H9 (cell line): ENCODE data around the gene EEF1A2. TPM values are rescaled to one million over a fixed set of nuclear protein-coding genes. Genes with fewer than 3 reads are reported as not detected.

ENCODE experiments used
- DNase-seq: peaks from one replicate; pipeline ENCODE4 v3.0.0-alpha.2; 2017
- H2AFZ ChIP-seq: one replicate; pipeline ENCODE4 v1.6.1; 2013; ENCODE audit warnings: mild to moderate bottlenecking, low read length, control low read depth, moderate library complexity
- H2AK5ac ChIP-seq: 2 replicates; pipeline ENCODE4 v1.6.1; 2013; ENCODE audit warnings: low read length, control low read depth, mixed read lengths; ENCODE audit not compliant: insufficient read length
- H2BK120ac ChIP-seq: one replicate; pipeline ENCODE4 v1.6.1; 2013; ENCODE audit warnings: low read depth, mild to moderate bottlenecking, low read length, control low read depth, inconsistent platforms; ENCODE audit not compliant: poor library complexity, severe bottlenecking
- H2BK12ac ChIP-seq: 2 replicates; pipeline ENCODE4 v1.6.1; 2013; ENCODE audit warnings: low read length, control low read depth, mixed read lengths, low read depth; ENCODE audit not compliant: insufficient read length
- H2BK15ac ChIP-seq: 2 replicates; pipeline ENCODE4 v1.6.1; 2013; ENCODE audit warnings: low read depth, low read length, control low read depth
- H2BK20ac ChIP-seq: one replicate; pipeline ENCODE4 v1.6.1; 2013; ENCODE audit warnings: low read depth, mild to moderate bottlenecking, low read length, control low read depth, inconsistent platforms; ENCODE audit not compliant: poor library complexity, severe bottlenecking
- H2BK5ac ChIP-seq: 2 replicates; pipeline ENCODE4 v1.6.1; 2013; ENCODE audit warnings: low read length, control low read depth, mixed read lengths; ENCODE audit not compliant: insufficient read length
- H3K14ac ChIP-seq: 2 replicates; pipeline ENCODE4 v1.6.1; 2013; ENCODE audit warnings: low read length, control low read depth; ENCODE audit not compliant: insufficient read depth
- H3K18ac ChIP-seq: 2 replicates; pipeline ENCODE4 v1.6.1; 2013; ENCODE audit warnings: low read depth, mild to moderate bottlenecking, mixed read lengths, low read length, control low read depth; ENCODE audit not compliant: insufficient read length
- H3K23ac ChIP-seq: 2 replicates; pipeline ENCODE4 v1.6.1; 2013; ENCODE audit warnings: low read length, control low read depth, mixed read lengths, low read depth; ENCODE audit not compliant: insufficient read length
- H3K23me2 ChIP-seq: 2 replicates; pipeline ENCODE4 v1.6.1; 2013; ENCODE audit warnings: low read depth, mild to moderate bottlenecking, mixed read lengths, low read length, control low read depth; ENCODE audit not compliant: insufficient read length, poor library complexity, severe bottlenecking
- H3K27ac ChIP-seq: 2 replicates; pipeline ENCODE4 v1.5.1; 2013; ENCODE audit warnings: low read length, control low read depth, mixed read lengths, low read depth; ENCODE audit not compliant: insufficient read length
- H3K27me3 ChIP-seq: 2 replicates; pipeline ENCODE4 v1.6.1; 2013; ENCODE audit warnings: low read length, control low read depth, inconsistent platforms; ENCODE audit not compliant: insufficient read depth
- H3K4ac ChIP-seq: 2 replicates; pipeline ENCODE4 v1.6.1; 2013; ENCODE audit warnings: low read depth, mild to moderate bottlenecking, control low read depth, inconsistent platforms, low read length, moderate library complexity
- H3K4me1 ChIP-seq: 2 replicates; pipeline ENCODE4 v1.6.1; 2013; ENCODE audit warnings: low read length, control low read depth, inconsistent platforms; ENCODE audit not compliant: insufficient read depth
- H3K4me2 ChIP-seq: 2 replicates; pipeline ENCODE4 v1.6.1; 2013; ENCODE audit warnings: low read length, control low read depth, mixed read lengths; ENCODE audit not compliant: insufficient read length, insufficient read depth
- H3K56ac ChIP-seq: 2 replicates; pipeline ENCODE4 v1.6.1; 2013; ENCODE audit warnings: low read depth, mild to moderate bottlenecking, mixed read lengths, low read length, control low read depth; ENCODE audit not compliant: insufficient read length
- H3K79me1 ChIP-seq: 2 replicates; pipeline ENCODE4 v1.6.1; 2013; ENCODE audit warnings: low read depth, mild to moderate bottlenecking, moderate library complexity, low read length, control low read depth, inconsistent platforms; ENCODE audit not compliant: insufficient read depth, poor library complexity, severe bottlenecking
- H3K79me2 ChIP-seq: 2 replicates; pipeline ENCODE4 v1.6.1; 2013; ENCODE audit warnings: low read length, control low read depth, inconsistent platforms; ENCODE audit not compliant: insufficient read depth
- H3K9ac ChIP-seq: 2 replicates; pipeline ENCODE4 v1.6.1; 2013; ENCODE audit warnings: low read length, control low read depth, mixed read lengths; ENCODE audit not compliant: insufficient read length; ENCODE audit errors: extremely low read depth
- H3K9me3 ChIP-seq: one replicate; pipeline ENCODE4 v1.6.1; 2013; ENCODE audit warnings: low read depth, low read length, inconsistent platforms; ENCODE audit not compliant: control insufficient read depth
- H3T11ph ChIP-seq: one replicate; pipeline ENCODE4 v1.6.1; 2013; ENCODE audit warnings: mild to moderate bottlenecking, low read length, control low read depth, inconsistent platforms
- H4K20me1 ChIP-seq: one replicate; pipeline ENCODE4 v1.6.1; 2013; ENCODE audit not compliant: control insufficient read depth, insufficient read length, insufficient read depth
- H4K5ac ChIP-seq: 2 replicates; pipeline ENCODE4 v1.6.1; 2013; ENCODE audit warnings: low read depth, mild to moderate bottlenecking, mixed read lengths, low read length, control low read depth; ENCODE audit not compliant: insufficient read length
- H4K8ac ChIP-seq: replicated peaks from 2 replicates; pipeline ENCODE4 v1.6.1; 2013; ENCODE audit warnings: low read length, control low read depth, mixed read lengths, low read depth; ENCODE audit not compliant: insufficient read length
- H4K91ac ChIP-seq: 2 replicates; pipeline ENCODE4 v1.6.1; 2013; ENCODE audit warnings: low read depth, mild to moderate bottlenecking, moderate library complexity, mixed read lengths, low read length, control low read depth; ENCODE audit not compliant: insufficient read length
- H3K27ac Mint-ChIP-seq, 3 experiments: 2 replicates in 2 of 3; 3 replicates in 1 of 3; pipeline ENCODE4 v1.8.0; 2020 to 2021; ENCODE audit warnings: mixed read lengths in 3 of 3, mild to moderate bottlenecking in 1 of 3, moderate library complexity in 1 of 3
- H3K27me3 Mint-ChIP-seq: 2 replicates; pipeline ENCODE4 v1.8.0; 2021; ENCODE audit warnings: low read depth, mild to moderate bottlenecking, moderate library complexity, mixed read lengths
- H3K36me3 Mint-ChIP-seq, 3 experiments: 2 replicates in 2 of 3; 3 replicates in 1 of 3; pipeline ENCODE4 v1.8.0; 2020 to 2021; ENCODE audit warnings: low read depth in 3 of 3, mixed read lengths in 3 of 3; ENCODE audit not compliant: insufficient read depth in 1 of 3
- H3K4me1 Mint-ChIP-seq, 2 experiments: 2 replicates each; pipeline ENCODE4 v1.8.0; 2020; ENCODE audit warnings: mixed read lengths in 2 of 2
- H3K4me3 Mint-ChIP-seq, 2 experiments: 2 replicates in 1 of 2; 3 replicates in 1 of 2; pipeline ENCODE4 v1.8.0; 2020 to 2021; ENCODE audit warnings: mild to moderate bottlenecking in 2 of 2, mixed read lengths in 2 of 2, moderate library complexity in 1 of 2
- H3K9me3 Mint-ChIP-seq, 2 experiments: 2 replicates in 1 of 2; 3 replicates in 1 of 2; pipeline ENCODE4 v1.8.0; 2020; ENCODE audit warnings: mild to moderate bottlenecking in 2 of 2, mixed read lengths in 2 of 2, moderate library complexity in 1 of 2
- WGBS: extraction: QIAGEN DNeasy Blood & Tissue Kit; methylation state at CpG from one replicate; pipeline ENCODE4 v1.1.7; 2013; ENCODE audit warnings: missing lambda C conversion rate, low lambda C conversion rate, mixed read lengths; ENCODE audit not compliant: insufficient read length; ENCODE audit errors: extremely low coverage; 5-methylcytosine and 5-hydroxymethylcytosine counted together
- total RNA-seq: library from RNA; stranded (reverse); gene quantifications from 2 replicates; pipeline ENCODE4 v1.2.1, GENCODE V29; 2021
- TF ChIP-seq, protein P1 (sequence below): fragments of 200-600 bp; sonication (generic); conservative IDR thresholded peaks from 3 replicates; pipeline ENCODE4 v1.8.0; 2021; ENCODE audit warnings: antibody characterized with exemption, mild to moderate bottlenecking

EEF1A2 gene
- total RNA-seq, 1 experiment from 2014 or later, result 27.4 TPM

DNA sequence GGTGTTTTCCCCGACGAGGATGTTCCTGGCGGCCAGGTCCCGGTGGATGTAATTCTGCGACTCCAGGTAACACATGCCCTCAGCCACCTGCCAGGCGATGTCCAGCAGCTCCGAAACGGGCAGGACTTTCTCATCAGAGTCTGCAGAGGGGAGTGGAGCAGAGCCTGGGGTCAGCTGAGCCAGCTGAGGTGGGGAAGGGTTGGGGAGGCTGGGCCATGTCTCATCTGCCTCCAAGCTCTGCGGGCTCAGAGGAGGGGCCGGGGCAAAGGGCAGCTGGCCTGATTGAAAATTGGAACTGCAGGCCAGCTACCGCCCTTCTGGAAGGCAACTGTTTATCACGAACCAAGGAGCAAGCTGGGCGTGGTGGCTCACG is 31.9 kb upstream of the EEF1A2 start:
- H2BK12ac ChIP-seq, result no peak overlapping the region
- no peak overlapping the region for H2BK120ac ChIP-seq
- no peaks in the 10 kb centered on the region for H3K9me3 Mint-ChIP-seq
- peak; percentile 29 for DNase-seq
- peaks cover 5% of the 10 kb centered on the region for H4K20me1 ChIP-seq
- H3K79me1 ChIP-seq, result no peaks in the 10 kb centered on the region
- H3K14ac ChIP-seq, result no peak overlapping the region
- H2BK20ac ChIP-seq, result no peak overlapping the region
- no peak overlapping the region for H3K18ac ChIP-seq
- H4K8ac ChIP-seq, result no peak overlapping the region
- H2BK5ac ChIP-seq, result no peak overlapping the region
- no peaks in the 10 kb centered on the region for H3K4me1 ChIP-seq
- peaks cover 0 to 4% of the 10 kb centered on the region in 2 experiments; a peak in 2 of 4 replicates for H3K4me1 Mint-ChIP-seq
- H3K56ac ChIP-seq, result no peak overlapping the region
- no peak overlapping the region for H3K4me3 Mint-ChIP-seq
- H3K4ac ChIP-seq, result no peak overlapping the region
- no CpG with 5 or more reads among the region's 14 CpGs for WGBS
- H3K27me3 Mint-ChIP-seq, result peaks cover 3% of the 10 kb centered on the region
- H4K5ac ChIP-seq, result no peak overlapping the region
- no peaks in the 10 kb centered on the region for H3K36me3 Mint-ChIP-seq
- H2BK15ac ChIP-seq, result no peak overlapping the region
- H3K4me2 ChIP-seq, result no peak overlapping the region
- H3K23ac ChIP-seq, result no peak overlapping the region
- no peak overlapping the region for H3T11ph ChIP-seq
- no peak overlapping the region for H4K91ac ChIP-seq
- H3K27ac Mint-ChIP-seq, result no peak overlapping the region
- no peak overlapping the region for H2AK5ac ChIP-seq
- no peaks in the 10 kb centered on the region for H3K27me3 ChIP-seq
- H3K23me2 ChIP-seq, result no peaks in the 10 kb centered on the region
- H3K9me3 ChIP-seq, result no peaks in the 10 kb centered on the region
- no peaks in the 10 kb centered on the region for H3K79me2 ChIP-seq
- no peak overlapping the region for H2AFZ ChIP-seq
- no peak overlapping the region for H3K9ac ChIP-seq
- TF ChIP-seq, protein P1, sequence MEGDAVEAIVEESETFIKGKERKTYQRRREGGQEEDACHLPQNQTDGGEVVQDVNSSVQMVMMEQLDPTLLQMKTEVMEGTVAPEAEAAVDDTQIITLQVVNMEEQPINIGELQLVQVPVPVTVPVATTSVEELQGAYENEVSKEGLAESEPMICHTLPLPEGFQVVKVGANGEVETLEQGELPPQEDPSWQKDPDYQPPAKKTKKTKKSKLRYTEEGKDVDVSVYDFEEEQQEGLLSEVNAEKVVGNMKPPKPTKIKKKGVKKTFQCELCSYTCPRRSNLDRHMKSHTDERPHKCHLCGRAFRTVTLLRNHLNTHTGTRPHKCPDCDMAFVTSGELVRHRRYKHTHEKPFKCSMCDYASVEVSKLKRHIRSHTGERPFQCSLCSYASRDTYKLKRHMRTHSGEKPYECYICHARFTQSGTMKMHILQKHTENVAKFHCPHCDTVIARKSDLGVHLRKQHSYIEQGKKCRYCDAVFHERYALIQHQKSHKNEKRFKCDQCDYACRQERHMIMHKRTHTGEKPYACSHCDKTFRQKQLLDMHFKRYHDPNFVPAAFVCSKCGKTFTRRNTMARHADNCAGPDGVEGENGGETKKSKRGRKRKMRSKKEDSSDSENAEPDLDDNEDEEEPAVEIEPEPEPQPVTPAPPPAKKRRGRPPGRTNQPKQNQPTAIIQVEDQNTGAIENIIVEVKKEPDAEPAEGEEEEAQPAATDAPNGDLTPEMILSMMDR, result no peak
- no peak overlapping the region for H3K27ac ChIP-seq
